ENCODE data around the gene PLCH1.
A peak's percentile ranks its signal among the peaks of the same experiment; 100 is the strongest.

The PLCH1 gene

GRCh38 chr3:155512175-155512866 lies 232.6 kb downstream of the PLCH1 start:
- no peak for TF ChIP-seq CTCF (IDR thresholded peaks at IDR 0.05; ENCODE audit: insufficient read depth, low read depth, low read length, missing control alignments)
- DNase-seq (ENCODE audit: low read depth), result peak; percentile 46
- no peak overlapping the region for H3K4me3 ChIP-seq (ENCODE audit: low read length)

GRCh38 chr3:155504682-155505081 lies 240.2 kb downstream of the PLCH1 start:
- TF ChIP-seq CTCF (IDR thresholded peaks at IDR 0.05; ENCODE audit: insufficient read depth, low read depth, low read length, missing control alignments), result no peak
- no peak for DNase-seq (ENCODE audit: low read depth)

GRCh38 chr3:155502630-155503029 lies 242.2 kb downstream of the PLCH1 start:
- no peak for TF ChIP-seq CTCF (IDR thresholded peaks at IDR 0.05; ENCODE audit: insufficient read depth, low read depth, low read length, missing control alignments)
- no peak overlapping the region for H3K4me3 ChIP-seq (ENCODE audit: low read length)
- no peak for DNase-seq (ENCODE audit: low read depth)

More at GRCh38 chr3:155504682-155505081, 240.2 kb downstream of the PLCH1 start:
- H3K4me3 ChIP-seq (ENCODE audit: low read length), result no peak overlapping the region

GRCh38 chr3:155500194-155500818 lies 244.6 kb downstream of the PLCH1 start:
- H3K4me3 ChIP-seq (ENCODE audit: low read length), result no peak overlapping the region
- DNase-seq (ENCODE audit: low read depth), result peak; percentile 10
- no peak for TF ChIP-seq CTCF (IDR thresholded peaks at IDR 0.05; ENCODE audit: insufficient read depth, low read depth, low read length, missing control alignments)

GRCh38 chr3:155497930-155498647 lies 246.8 kb downstream of the PLCH1 start:
- no peak for TF ChIP-seq CTCF (IDR thresholded peaks at IDR 0.05; ENCODE audit: insufficient read depth, low read depth, low read length, missing control alignments)
- no peak overlapping the region for H3K4me3 ChIP-seq (ENCODE audit: low read length)
- peak; percentile 84 for DNase-seq (ENCODE audit: low read depth)

- DNase-seq (ENCODE audit: low read depth), result no peak
- no peak for TF ChIP-seq CTCF (IDR thresholded peaks at IDR 0.05; ENCODE audit: insufficient read depth, low read depth, low read length, missing control alignments)
These were observed 248.7 kb downstream of the PLCH1 start for GRCh38 chr3:155496206-155496605.

More at GRCh38 chr3:155496206-155496605, 248.7 kb downstream of the PLCH1 start:
- no peak overlapping the region for H3K4me3 ChIP-seq (ENCODE audit: low read length)

Data from epithelial cell of esophagus (primary cell).